Loucy (cell line): ENCODE results near the gene TIE1.

ENCODE experiments used
- H2AFZ ChIP-seq: fragments of 200-600 bp; sonication (generic); 2 replicates; pipeline ENCODE4 v1.6.0; 2016; ENCODE audit warnings: antibody characterized with exemption, mild to moderate bottlenecking, low read length, moderate library complexity
- H3F3A ChIP-seq: fragments of 200-600 bp; 2 replicates; pipeline ENCODE4 v1.6.0; 2016; ENCODE audit warnings: antibody characterized with exemption, low read depth, mild to moderate bottlenecking
- H3K27me3 ChIP-seq: fragments of 200-600 bp; sonication (generic); 2 replicates; pipeline ENCODE4 v1.6.1; 2014; ENCODE audit warnings: low read length, mild to moderate bottlenecking; ENCODE audit not compliant: insufficient read depth, poor library complexity, severe bottlenecking
- H3K36me3 ChIP-seq: fragments of 200-600 bp; sonication (generic); 2 replicates; pipeline ENCODE4 v1.6.1; 2016; ENCODE audit warnings: low read length; ENCODE audit not compliant: insufficient read depth
- H3K4me1 ChIP-seq: fragments of 200-600 bp; sonication (generic); 2 replicates; pipeline ENCODE4 v1.5.1; 2014; ENCODE audit warnings: low read length, mild to moderate bottlenecking; ENCODE audit not compliant: insufficient read depth, poor library complexity, severe bottlenecking
- H3K4me2 ChIP-seq: fragments of 200-600 bp; sonication (generic); 2 replicates; pipeline ENCODE4 v1.6.0; 2014; ENCODE audit warnings: antibody characterized with exemption, low read length, low read depth, mild to moderate bottlenecking; ENCODE audit not compliant: poor library complexity, severe bottlenecking
- H3K4me3 ChIP-seq: fragments of 200-600 bp; sonication (generic); 2 replicates; pipeline ENCODE4 v1.5.1; 2014; ENCODE audit warnings: low read length, mild to moderate bottlenecking, mixed read lengths; ENCODE audit not compliant: poor library complexity, severe bottlenecking
- H3K79me2 ChIP-seq: fragments of 200-600 bp; sonication (generic); 2 replicates; pipeline ENCODE4 v1.6.1; 2014; ENCODE audit warnings: low read length; ENCODE audit not compliant: insufficient read depth
- H3K9ac ChIP-seq: fragments of 200-600 bp; sonication (generic); 2 replicates; pipeline ENCODE4 v1.6.0; 2014; ENCODE audit warnings: mild to moderate bottlenecking, low read depth, low read length, moderate library complexity; ENCODE audit not compliant: poor library complexity, severe bottlenecking
- H3K9me2 ChIP-seq: fragments of 200-600 bp; sonication (generic); replicated peaks from 2 replicates; pipeline ENCODE4 v1.6.1; 2016; ENCODE audit warnings: low read depth, low read length, mixed read lengths
- H3K9me3 ChIP-seq: fragments of 200-600 bp; sonication (generic); 2 replicates; pipeline ENCODE4 v1.6.1; 2014; ENCODE audit warnings: mild to moderate bottlenecking, antibody characterized with exemption, low read length, low read depth; ENCODE audit not compliant: insufficient read depth
- H4K20me1 ChIP-seq: fragments of 200-600 bp; sonication (generic); 2 replicates; pipeline ENCODE4 v1.6.0; 2014; ENCODE audit warnings: antibody characterized with exemption, low read length, mild to moderate bottlenecking; ENCODE audit not compliant: insufficient read depth, poor library complexity, severe bottlenecking
- CTCF ChIP-seq: fragments of 200-600 bp; sonication (generic); conservative IDR thresholded peaks from 2 replicates; pipeline ENCODE4 v1.5.1; 2014; ENCODE audit warnings: mild to moderate bottlenecking, antibody characterized with exemption, low read length
- EZH2phosphoT487 ChIP-seq: fragments of 200-600 bp; IDR thresholded peaks from 2 replicates; pipeline ENCODE4 v1.6.1; 2018; ENCODE audit warnings: antibody characterized with exemption, mild to moderate bottlenecking, moderate library complexity, borderline replicate concordance

TIE1 gene

GRCh38 chr1:43288785-43289706 is 11.7 kb upstream of the TIE1 start:
- no peak overlapping the region for H3K4me3 ChIP-seq
- no peaks in the 10 kb centered on the region for H3K79me2 ChIP-seq
- no peaks in the 10 kb centered on the region for H4K20me1 ChIP-seq
- H3K27me3 ChIP-seq = peaks cover 5% of the 10 kb centered on the region
- no peak overlapping the region for H3K9ac ChIP-seq
- H3K9me2 ChIP-seq = no peaks in the 10 kb centered on the region
- no peaks in the 10 kb centered on the region for H3K36me3 ChIP-seq
- H3K4me1 ChIP-seq = no peaks in the 10 kb centered on the region
- H3K4me2 ChIP-seq = no peak overlapping the region
- TF ChIP-seq CTCF (no peak), EZH2phosphoT487 (no peak)
- no peaks in the 10 kb centered on the region for H3K9me3 ChIP-seq
- no peaks in the 10 kb centered on the region for H3F3A ChIP-seq
- H2AFZ ChIP-seq = no peak overlapping the region

- Histone ChIP-seq H2AFZ (no peak overlapping the region), H3K36me3 (no peaks in the 10 kb centered on the region), H3K9me3 (no peaks in the 10 kb centered on the region), H3K4me1 (peaks cover 11% of the 10 kb centered on the region), H3K27me3 (peaks cover 5% of the 10 kb centered on the region), H3K4me2 (no peak overlapping the region), H3K9me2 (no peaks in the 10 kb centered on the region), H3K9ac (no peak overlapping the region), H3K4me3 (no peak overlapping the region), H3K79me2 (no peaks in the 10 kb centered on the region), H4K20me1 (no peaks in the 10 kb centered on the region), H3F3A (no peaks in the 10 kb centered on the region)
- TF ChIP-seq EZH2phosphoT487 (no peak), CTCF (no peak)
These were observed 8.6 kb upstream of the TIE1 start for GRCh38 chr1:43292216-43292615.

- H3K36me3 ChIP-seq = no peaks in the 10 kb centered on the region
- no peak overlapping the region for H2AFZ ChIP-seq
- H3K4me2 ChIP-seq = no peak overlapping the region
- no peak for TF ChIP-seq CTCF
- TF ChIP-seq EZH2phosphoT487 = no peak
- no peaks in the 10 kb centered on the region for H3K79me2 ChIP-seq
- no peaks in the 10 kb centered on the region for H3K9me2 ChIP-seq
- peaks cover 2% of the 10 kb centered on the region for H3K27me3 ChIP-seq
- H3K9ac ChIP-seq = no peak overlapping the region
- no peaks in the 10 kb centered on the region for H3F3A ChIP-seq
- no peaks in the 10 kb centered on the region for H3K9me3 ChIP-seq
- no peak overlapping the region for H3K4me3 ChIP-seq
- peaks cover 11% of the 10 kb centered on the region for H3K4me1 ChIP-seq
- H4K20me1 ChIP-seq = no peaks in the 10 kb centered on the region
These were observed 8.1 kb upstream of the TIE1 start for GRCh38 chr1:43292679-43293078.
